ENCODE measurements around the gene SFXN5.
A peak's percentile ranks its signal among the peaks of the same experiment; 100 is the strongest.

Gene SFXN5

DNA sequence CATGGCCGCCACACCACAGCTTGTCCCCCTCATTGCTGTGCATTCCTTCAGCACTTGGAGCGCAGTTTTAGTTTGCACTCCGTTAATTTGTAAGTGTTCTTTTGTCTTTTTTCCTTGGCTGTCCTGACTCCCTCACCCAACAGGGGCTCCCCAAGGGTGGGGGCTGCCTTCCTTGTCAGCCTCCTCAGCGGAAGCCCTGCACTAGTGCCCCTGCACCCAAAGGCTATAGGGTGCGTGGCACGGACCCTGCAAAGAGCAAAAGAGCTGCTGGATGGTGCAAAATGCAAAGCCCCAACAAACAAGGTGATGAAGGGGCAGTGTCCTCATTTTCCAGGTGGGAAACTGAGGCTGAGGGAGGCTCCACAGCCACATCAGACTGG lies 107.4 kb downstream of the SFXN5 start:
- Histone ChIP-seq H3K4me1 (no peaks in the 10 kb centered on the region), H3K4me3 (ENCODE audit: low read depth, low read length) (no peak overlapping the region), H3K27me3 (no peaks in the 10 kb centered on the region), H3K9me3 (no peaks in the 10 kb centered on the region), H3K36me3 (no peaks in the 10 kb centered on the region)
- DNase-seq = no peak
- TF ChIP-seq, protein P1, sequence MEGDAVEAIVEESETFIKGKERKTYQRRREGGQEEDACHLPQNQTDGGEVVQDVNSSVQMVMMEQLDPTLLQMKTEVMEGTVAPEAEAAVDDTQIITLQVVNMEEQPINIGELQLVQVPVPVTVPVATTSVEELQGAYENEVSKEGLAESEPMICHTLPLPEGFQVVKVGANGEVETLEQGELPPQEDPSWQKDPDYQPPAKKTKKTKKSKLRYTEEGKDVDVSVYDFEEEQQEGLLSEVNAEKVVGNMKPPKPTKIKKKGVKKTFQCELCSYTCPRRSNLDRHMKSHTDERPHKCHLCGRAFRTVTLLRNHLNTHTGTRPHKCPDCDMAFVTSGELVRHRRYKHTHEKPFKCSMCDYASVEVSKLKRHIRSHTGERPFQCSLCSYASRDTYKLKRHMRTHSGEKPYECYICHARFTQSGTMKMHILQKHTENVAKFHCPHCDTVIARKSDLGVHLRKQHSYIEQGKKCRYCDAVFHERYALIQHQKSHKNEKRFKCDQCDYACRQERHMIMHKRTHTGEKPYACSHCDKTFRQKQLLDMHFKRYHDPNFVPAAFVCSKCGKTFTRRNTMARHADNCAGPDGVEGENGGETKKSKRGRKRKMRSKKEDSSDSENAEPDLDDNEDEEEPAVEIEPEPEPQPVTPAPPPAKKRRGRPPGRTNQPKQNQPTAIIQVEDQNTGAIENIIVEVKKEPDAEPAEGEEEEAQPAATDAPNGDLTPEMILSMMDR (IDR thresholded peaks at IDR 0.05; ENCODE audit: low read depth, low read length) = no peak

DNA sequence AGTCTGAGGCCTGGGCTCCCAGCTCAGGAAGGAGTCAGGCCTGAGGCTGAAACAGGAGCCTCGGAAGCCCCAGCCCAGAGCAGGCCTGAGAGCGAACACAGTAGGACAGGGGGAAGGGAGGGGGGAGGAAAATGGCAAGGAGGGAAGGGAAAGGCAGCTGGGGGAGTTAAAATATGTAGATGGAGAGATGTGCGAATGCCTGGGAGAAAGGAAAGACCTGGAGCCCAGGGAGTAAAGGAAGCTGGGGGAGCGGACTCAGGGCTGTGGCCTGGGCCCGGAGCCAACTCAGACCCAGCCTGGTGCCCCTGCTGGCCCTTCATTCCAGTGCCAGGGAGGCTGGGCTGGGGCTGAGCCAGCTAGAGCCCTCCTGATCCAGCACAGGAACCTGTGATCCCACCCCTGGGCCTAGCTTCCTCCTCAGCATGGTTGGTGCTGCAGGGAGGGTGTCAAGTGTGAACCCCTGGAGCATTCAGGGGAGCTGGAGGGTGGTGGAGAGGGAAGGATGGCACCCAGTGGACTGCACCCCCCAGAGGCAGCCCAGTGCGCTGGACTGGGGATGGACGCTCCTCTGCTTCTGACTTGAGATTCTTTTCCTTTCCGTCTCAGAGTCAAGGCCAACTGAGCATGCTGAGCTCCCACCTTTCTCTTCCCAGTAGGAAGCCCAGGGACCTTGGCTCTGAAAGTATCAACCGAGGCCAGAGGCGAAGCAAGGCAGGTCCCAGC lies 107.9 kb downstream of the SFXN5 start:
- DNase-seq = peak; percentile 28
- TF ChIP-seq, protein P1 (IDR thresholded peaks at IDR 0.05; ENCODE audit: low read depth, low read length) = no peak
- no peaks in the 10 kb centered on the region for H3K36me3 ChIP-seq
- H3K9me3 ChIP-seq = no peaks in the 10 kb centered on the region
- H3K27me3 ChIP-seq = no peaks in the 10 kb centered on the region
- no peaks in the 10 kb centered on the region for H3K4me1 ChIP-seq
- no peak overlapping the region for H3K4me3 ChIP-seq (ENCODE audit: low read depth, low read length)

DNA sequence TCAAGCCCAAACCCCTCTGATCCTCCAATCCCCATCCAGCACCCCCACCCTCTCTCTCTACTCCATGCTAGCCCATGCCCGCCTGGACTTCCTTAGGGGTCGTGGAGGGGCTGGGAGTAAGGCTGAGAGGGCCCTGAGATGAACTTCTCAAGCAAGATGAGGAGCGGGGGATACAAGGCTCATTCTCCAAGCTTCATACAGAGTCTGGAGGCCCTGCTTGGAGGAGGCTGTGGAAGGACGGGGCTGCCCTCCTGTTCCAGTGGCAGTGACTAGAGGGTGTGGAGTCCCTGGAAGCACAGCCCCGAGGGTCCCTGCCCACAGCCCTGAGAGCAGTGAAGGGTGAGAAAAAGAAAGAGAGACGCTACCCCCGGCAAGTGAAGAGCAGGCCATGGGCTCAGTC lies 108.6 kb downstream of the SFXN5 start:
- H3K4me3 ChIP-seq (ENCODE audit: low read depth, low read length) = no peak overlapping the region
- no peaks in the 10 kb centered on the region for H3K4me1 ChIP-seq
- DNase-seq = no peak
- H3K36me3 ChIP-seq = no peaks in the 10 kb centered on the region
- TF ChIP-seq, protein P1 (IDR thresholded peaks at IDR 0.05; ENCODE audit: low read depth, low read length) = no peak
- H3K9me3 ChIP-seq = no peaks in the 10 kb centered on the region
- no peaks in the 10 kb centered on the region for H3K27me3 ChIP-seq

DNA sequence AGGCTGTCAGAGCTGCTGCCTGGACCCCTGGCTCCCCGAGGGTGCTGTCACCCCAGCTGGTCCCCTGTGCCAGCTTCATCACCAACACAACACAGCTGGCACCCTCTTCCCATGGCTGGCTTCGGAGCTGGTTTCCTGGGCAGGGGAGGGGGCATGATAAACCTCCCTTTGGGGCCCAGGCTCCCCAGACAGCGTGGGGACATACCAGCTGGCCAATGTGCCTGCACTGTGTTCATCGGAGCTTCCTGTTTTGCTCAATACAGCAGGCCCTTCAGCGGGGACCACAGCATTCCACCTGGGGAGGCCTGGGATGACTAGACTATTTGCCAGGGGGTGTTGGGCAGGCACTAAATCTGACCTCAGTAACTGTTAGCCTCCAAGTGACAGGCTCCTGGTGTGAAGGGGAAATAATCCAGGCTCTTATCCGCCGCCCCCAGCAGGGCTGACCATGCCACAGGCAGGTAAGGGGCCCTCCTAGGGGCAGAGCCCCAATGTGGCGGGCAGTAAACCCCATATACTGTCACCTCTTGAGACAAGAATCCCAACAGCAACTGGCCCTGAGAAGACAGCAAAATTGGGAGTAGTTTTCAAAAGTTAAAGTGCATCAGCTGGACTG lies 109.6 kb downstream of the SFXN5 start:
- Histone ChIP-seq H3K4me1 (no peaks in the 10 kb centered on the region), H3K9me3 (no peaks in the 10 kb centered on the region), H3K27me3 (no peaks in the 10 kb centered on the region), H3K36me3 (no peaks in the 10 kb centered on the region), H3K4me3 (ENCODE audit: low read depth, low read length) (no peak overlapping the region)
- DNase-seq = no peak
- TF ChIP-seq, protein P1 (IDR thresholded peaks at IDR 0.05; ENCODE audit: low read depth, low read length) = no peak

DNA sequence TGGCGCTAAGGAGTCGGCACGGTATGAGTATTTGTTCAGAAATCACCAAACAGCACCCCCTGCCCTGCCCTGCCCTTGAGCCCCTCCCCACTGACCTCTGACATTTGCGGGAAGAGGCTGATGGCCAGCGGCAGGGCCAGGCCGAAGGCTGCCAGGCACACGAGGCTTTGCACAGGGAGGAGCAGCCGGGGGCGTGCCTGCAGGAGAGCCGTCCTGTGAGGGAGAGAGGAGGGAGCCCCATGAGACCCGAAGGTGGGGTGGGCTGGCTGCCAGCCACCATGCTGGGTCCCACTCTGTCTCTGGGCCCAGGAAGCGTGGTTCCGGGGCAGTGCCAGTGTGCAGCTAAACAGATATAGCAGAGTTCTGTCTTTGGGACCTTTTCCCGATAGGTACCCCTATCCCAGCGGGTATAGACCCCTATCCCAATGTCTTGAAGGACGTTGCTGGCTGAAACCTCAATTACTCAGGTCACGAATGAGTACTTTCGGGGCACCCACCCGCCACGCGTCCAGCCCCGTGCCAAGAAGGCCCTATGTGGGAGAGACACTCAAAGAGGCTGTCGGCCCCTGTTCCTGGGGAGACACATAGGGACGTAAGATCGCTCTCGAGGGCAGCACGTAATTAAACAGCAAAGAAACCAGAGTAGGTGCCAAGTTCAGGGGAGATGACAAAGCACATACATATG lies 110.3 kb downstream of the SFXN5 start:
- Histone ChIP-seq H3K36me3 (no peaks in the 10 kb centered on the region), H3K9me3 (no peaks in the 10 kb centered on the region), H3K4me1 (no peaks in the 10 kb centered on the region), H3K4me3 (ENCODE audit: low read depth, low read length) (no peak overlapping the region), H3K27me3 (no peaks in the 10 kb centered on the region)
- TF ChIP-seq, protein P1 (IDR thresholded peaks at IDR 0.05; ENCODE audit: low read depth, low read length) = no peak
- no peak for DNase-seq

All from BE2C (cell line).